EH (cell line): Measurements from ENCODE around the gene PHLDA3.

Experiments
- DNase-seq: peaks from one replicate; pipeline ENCODE4 v3.0.0-alpha.2; 2015; ENCODE audit warnings: low read depth

PHLDA3 gene

DNA sequence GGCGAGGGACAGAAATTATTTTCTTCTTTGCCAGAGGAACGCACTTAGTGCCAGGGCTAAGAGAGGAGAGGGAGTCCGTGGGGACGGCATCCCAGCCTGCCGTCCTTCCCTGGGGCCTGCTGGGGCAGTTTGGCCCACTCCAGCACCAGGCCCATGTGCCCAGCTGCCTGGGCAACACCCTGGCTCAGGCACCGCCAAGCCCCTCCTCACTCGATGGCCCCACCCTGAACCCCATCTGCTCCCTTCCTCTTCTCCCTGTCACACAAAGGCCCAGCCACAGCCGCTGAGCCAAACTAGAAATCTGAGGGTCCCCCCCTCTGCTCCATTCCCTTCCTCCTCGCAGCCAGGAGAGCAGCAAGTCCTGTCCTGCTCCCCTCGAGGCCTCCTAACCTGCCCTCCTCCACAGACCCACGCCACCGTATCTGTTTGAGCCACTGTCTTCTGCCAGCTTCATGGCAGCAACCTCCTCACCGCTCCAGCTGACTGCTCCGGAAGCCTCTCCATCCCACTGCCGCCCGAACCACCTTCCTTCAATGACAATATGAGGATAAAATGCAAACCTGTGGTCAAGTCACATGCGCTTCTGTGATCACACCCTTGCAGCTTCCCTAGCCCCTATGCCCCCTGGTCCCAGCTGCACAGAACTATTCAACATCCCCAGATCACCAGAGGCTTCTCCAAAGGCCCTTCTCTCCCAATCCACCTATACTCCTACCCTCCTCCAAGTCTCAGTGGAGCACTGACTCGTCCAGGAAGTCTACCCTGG lies 39.1 kb downstream of the PHLDA3 start:
- DNase-seq: no peak

DNA sequence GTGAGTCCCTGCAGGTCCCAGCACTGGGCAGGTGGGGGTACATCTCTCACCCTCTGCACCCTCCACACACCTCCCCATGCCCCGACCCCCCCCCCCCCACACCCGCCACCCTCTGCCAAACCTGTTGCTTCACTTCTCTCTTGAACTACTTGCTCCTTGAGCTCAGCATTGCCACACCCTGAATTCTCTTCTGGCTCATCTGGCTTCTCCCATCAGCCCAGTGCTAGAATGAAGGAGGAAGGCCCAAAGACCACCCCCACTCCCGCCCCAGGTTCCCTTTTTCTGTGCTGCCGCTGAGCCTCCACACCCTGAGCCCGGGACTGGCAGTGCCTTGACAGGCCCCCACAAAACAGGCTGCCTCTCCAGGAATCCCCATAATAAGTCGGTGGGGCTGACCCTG lies 41.0 kb downstream of the PHLDA3 start:
- DNase-seq: no peak

DNA sequence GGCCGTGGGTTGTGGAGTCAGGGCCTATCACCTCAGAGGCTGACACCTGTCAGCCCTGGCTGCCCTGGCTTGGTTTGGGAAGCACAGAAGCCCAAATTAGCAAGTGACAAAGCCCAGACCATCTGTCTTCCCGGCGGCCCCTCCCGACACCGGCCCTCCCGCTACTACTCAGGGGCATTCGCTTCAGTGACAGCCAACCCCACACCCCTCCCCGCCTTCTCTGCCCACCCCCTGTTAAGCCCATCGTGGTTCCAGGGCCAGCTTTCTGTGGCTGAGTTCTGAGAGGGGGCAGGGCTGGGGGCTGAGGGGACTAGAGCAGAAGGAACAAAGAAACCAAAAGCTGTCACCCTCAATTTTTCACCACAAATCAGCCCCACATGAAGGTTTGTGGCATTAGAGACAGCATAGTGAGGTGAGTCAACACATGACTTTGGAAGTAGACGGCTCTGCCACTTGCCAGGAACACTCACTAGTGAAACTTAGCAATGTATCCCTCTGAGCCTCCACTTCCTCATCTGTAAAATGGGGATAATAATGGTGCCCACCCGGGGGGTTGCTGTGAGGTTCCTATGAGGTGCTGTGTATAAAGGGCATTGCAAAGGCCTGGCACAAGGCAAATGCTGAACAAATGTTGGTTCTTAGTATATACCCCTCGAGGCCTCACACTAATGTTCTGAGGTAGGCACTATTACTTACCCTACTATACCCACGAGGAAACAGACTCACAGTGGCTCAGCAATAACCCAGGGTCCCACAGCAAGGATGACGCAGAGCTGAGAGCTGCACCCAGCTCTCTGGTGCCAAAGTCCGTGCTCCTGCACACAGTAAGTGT lies 42.3 kb downstream of the PHLDA3 start:
- DNase-seq: no peak

DNA sequence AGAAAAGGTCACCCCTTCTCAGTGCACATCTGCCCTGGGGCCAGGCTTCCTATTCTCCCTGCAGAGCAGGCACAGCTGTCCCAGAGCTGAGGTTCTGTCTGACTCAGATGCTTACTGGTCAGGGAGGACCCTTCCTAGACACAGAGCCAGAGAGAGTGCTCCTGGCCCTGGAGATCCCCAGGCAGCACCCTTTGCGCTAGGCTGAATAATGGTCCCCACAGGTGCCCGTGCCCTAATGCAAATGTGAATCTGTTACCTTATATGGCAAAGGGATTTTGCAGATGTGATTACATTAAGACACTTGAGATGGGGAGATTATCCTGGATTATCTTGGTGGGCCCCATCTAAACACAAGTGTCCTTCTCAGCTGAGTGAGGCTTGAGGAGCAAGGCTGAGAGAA lies 44.8 kb downstream of the PHLDA3 start:
- no peak for DNase-seq

DNA sequence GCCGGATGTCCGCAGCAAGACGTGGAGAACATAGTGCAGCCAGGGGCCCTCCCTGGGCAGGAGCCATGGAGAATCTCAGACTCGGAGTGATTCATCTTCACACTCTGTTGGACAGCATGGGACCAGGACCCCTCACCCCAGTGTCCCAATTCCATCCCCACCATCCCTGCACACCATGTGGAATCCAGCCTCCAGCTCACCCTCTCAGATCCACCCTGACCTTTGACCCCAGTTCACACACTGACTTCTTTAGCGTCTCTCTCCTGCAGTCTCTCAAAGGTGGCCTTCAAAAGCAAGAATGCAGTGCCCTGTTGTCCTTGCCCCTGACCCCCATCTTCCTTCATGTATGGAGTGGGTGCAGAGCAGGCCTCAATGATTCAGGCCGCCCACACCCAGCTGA lies 45.3 kb downstream of the PHLDA3 start:
- DNase-seq: no peak

DNA sequence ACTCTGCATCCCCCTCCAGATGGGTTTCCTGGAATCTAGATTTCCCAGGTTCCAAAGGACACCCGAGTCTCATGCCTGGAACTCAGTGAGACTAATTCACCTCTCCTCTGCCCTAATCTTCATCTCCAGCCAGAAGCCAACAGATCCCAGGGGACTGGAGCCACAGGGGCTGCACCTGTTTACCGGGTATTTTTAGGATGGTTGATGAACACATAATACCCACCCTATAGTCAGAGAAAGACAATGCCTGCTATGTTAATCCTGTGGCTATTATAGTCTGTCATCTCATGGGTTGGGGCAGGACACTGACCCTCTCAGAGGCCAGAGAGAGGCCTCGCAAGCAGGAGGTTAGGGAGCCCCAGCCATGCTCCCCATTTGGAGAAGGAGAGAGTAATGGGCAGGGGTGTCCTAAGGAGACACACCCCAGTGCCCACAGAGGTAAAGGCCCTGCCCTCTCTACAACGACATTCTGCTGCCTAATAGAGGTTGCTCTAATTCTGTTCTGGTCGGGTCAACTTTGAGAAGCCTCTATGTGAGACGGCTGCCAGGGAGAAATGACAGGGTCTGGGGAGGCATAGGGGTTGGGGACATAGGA lies 46.5 kb downstream of the PHLDA3 start:
- no peak for DNase-seq

DNA sequence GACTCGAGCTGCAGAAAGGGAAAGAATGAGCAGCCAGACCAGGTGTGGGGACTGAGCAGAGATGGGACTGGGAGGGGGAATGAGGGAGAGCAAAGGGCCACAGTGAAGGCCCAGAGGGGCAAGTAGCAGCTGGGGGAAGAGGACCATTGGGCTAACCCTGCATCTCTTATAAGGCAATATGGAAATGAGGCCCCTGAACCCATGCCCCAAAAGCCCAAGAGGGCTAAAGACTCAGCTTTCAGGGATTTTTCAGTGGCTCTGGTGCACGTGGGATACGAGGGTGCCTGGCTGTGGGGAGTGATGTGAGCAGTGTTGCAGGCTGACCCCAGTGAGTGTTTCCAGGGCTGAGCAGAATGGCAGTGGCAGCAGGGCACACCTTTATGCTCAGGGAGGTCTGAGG lies 47.0 kb downstream of the PHLDA3 start:
- no peak for DNase-seq

DNA sequence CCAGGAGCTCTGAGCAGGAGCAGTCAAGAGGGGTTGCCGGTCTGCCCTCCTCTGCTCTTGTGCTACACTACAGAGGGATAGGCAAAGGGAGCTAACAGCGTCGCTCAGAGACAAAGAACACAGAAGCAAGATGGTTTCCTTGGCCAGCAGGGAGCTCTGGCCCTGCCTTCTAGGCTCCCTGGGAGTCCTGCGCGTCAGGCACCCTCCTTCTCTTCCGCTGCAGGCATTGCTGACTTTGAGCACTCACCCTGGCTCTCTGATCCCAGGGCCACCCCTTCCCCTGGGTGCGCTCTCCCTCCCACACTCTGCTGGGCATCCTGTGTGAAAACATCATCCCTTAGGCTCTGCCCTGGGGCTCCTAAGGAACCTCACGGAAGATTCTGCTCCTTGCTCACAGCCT lies 47.9 kb downstream of the PHLDA3 start:
- DNase-seq: no peak

DNA sequence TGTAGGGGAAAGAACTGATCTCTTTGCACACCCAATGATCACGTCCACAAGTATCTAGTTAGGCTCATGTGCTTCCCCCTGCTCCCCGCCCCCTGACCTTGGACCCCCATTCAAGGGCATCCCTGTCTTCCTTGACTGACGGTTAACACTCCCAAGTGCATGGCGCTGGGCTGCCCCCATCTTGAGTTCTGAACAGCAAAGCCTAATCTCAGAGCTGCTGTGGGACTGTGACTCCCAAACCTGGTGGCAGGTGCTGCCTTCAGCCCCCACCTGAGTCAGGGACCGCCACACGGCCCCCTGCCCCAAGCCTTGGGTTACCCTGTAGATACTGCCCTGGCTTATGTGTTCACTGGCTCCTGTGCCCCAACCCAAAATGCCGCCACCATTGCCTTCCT lies 48.4 kb downstream of the PHLDA3 start:
- no peak for DNase-seq

DNA sequence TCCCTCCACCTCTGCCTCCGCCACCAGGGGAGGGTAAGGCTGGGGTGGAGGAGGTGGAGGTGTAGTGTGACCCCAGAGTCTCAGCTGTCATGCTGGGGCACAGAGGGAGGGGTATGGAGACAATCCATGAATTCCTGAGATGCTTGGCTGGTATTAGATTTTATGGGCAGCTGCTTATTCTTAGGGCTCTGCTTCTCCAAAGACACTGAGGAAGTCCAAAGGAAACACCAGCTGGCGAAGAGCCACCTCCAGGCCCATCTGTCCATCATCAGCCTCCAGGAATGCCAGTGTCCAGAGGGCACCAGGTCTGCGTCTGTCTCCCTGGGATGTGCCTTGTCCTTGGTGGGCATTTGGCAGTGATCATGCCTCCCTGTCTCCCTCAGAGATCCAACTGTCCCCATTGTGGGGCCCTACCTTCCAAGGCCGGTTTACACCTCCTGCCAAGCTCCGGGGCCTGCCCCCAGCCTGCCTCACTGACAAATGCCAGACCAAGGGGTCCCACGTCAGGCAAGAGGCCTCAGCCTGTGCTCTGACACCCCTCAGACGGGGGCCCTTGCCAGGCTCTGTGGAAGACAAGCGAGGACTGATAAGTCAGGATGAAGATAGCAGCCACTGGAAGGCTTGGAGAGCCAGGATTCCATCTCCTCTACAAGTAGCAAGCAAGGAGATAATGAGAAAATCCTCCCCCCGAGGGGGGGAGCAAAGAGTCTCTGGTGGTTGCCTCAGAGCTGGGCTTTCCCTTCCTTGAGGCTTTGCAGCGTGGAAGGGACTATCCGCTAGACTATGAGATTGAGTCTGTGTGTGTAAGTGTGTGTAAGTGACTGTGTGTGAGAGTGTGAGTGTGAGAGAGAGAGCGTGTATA lies 49.0 kb downstream of the PHLDA3 start:
- DNase-seq: peak; percentile 48

DNA sequence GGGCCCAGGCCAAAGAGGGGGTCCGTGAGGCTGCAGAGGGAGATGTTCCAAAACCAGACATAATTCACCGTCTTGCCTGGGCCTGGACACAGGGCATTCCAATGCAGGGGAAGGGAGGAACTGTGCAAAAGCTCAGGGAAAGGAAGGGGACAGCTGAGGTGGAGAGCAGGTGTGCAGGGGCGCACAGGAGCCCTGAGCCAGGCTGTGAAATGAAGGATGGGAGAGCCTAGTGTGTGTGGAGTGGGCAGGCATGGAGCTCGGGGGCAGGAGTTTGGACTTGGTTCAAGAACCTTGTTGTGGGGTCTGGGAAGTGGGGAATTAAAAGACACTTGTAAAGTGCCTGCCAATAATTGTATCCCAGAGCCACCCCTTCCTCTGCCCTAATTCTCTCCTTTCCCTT lies 49.7 kb downstream of the PHLDA3 start:
- DNase-seq: no peak

DNA sequence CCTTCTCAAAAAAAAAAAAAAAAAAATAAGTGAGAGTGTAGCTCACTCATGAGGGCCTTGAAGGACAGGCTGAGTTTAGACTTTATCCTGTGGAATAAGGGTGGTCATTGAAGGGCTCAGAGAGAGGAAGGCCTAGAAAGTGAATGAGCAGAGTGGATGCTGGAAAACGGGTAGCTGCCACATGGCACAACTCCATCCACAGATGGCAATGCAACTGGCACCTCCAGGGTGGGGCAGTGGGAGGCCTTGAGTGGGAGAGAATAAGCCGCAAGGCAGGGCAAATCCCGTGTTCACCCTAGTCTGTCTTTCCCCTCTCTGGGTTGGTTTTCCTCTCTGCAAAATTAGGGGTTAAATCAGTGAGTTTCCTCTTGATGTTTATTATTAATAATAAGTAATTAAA lies 50.5 kb downstream of the PHLDA3 start:
- no peak for DNase-seq
